ENCODE data around the gene SLC43A2.

DNA sequence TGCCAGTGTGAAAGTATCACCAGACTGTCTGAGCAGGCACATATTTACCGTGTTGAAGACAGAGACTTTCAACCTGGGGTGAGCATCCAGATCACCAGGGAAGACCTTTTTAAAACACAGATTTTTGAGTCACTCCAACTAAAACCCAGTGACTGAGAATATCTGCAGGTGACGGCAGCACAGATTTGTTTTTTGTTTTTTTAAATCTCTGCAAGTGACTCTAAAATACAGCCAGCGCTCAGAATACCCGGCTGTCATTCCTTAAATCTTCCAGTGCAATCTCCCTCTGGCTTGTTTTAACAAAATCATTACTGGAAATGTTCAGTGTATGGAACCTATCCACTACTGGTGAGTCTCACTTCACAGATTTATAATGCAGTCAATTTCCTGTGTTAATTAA lies 92.9 kb downstream of the SLC43A2 start:
- TF ChIP-seq, protein P1, sequence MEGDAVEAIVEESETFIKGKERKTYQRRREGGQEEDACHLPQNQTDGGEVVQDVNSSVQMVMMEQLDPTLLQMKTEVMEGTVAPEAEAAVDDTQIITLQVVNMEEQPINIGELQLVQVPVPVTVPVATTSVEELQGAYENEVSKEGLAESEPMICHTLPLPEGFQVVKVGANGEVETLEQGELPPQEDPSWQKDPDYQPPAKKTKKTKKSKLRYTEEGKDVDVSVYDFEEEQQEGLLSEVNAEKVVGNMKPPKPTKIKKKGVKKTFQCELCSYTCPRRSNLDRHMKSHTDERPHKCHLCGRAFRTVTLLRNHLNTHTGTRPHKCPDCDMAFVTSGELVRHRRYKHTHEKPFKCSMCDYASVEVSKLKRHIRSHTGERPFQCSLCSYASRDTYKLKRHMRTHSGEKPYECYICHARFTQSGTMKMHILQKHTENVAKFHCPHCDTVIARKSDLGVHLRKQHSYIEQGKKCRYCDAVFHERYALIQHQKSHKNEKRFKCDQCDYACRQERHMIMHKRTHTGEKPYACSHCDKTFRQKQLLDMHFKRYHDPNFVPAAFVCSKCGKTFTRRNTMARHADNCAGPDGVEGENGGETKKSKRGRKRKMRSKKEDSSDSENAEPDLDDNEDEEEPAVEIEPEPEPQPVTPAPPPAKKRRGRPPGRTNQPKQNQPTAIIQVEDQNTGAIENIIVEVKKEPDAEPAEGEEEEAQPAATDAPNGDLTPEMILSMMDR (IDR thresholded peaks at IDR 0.05), result no peak
- TF ChIP-seq EP300 (IDR thresholded peaks at IDR 0.05), result no peak
- no peak for TF ChIP-seq RAD21 (conservative IDR thresholded peaks at IDR 0.05 in 1 of 2, IDR thresholded peaks at IDR 0.05 in 1 of 2)
- no peak for TF ChIP-seq POLR2A (IDR thresholded peaks at IDR 0.05; ENCODE audit: low read length)
